ENCODE results near the gene ECHS1.
"Not testable (repeated sequence)": the region's sequence is repeated elsewhere in the genome, so short reads cannot be mapped to it uniquely, and the experiment has no call there.

The ECHS1 gene

GRCh38 chr10:133378251-133379096, 5.3 kb upstream of the ECHS1 start:
- DNase-seq (ENCODE audit: low spot score): peak; percentile 75

DNA sequence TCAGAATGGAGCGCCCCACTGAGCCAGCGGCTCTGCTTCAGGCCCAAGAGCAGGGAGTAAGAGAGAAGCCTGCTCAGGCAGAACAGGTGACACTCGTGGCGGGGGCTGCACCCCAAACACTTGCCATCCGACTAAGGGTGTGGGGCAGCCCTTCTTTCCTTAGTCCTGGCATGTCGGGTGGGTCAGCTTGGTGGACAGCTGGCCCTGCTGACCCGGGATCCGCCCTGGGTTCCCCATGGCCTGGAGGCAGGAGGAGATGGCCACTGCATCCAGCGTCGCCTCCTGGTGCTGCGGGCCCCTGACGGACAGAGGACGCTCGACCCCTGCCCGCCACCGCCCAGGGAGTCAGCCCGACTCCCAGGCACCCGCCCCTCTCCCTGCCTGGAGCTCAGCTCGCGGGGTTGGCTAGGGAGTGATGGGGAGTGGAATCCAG, 4.7 kb upstream of the ECHS1 start:
- DNase-seq (ENCODE audit: low spot score): no peak

GRCh38 chr10:133377025-133377817, 4.1 kb upstream of the ECHS1 start:
- no peak for DNase-seq (ENCODE audit: low spot score)

DNA sequence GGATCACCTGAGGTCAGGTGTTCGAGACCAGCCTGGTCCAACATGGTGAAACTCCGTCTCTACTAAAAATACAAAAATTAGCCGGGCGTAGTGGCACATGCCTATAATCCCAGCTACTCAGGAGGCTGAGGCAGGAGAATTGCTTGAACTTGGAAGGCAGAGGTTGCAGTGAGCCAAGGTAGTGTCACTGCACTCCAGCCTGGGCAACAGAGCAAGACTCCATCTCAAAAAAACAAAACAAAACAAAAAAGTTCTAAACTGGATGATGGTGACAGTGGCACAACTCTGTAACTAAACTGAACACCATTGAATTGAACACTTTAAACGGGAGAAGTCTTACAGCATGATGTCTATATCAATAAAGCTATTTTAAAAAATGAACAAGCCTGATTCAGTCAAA, 3.0 kb upstream of the ECHS1 start:
- not testable (repeated sequence) for DNase-seq (ENCODE audit: low spot score)

DNA sequence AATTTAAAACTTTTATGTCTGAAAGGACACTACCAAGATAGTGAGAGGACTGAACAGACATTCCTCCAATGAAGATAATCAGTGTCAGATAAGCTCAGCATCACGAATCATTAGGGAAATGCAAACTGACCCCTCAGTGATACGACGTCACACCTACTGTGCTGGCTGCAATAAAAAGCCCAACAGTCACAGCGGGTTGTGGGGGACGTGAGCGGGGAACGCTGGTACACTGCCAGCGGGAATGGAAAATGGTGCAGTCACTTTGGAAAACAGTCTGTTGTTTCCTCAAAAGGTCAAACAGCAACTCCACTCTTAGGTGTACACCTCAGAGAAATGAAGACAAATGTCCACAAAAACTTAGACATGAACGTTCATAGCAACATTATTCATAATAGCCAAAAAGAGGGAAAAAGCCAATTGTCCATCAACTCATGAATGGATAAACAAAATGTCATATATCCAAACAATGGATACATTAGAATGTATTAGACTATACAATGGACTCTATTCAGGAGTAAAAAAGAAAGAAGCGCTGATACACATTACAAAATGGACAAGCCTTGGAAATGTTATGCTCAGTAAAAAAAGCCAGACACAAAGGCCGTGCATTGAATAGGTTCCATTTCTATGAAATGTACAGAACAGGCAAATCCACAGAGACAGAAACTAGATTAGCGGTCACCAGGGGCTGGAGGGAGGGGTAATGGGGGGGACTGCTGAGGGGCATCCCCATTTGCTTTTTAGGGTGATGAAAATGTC, 2.4 kb upstream of the ECHS1 start:
- no peak for DNase-seq (ENCODE audit: low spot score)

DNA sequence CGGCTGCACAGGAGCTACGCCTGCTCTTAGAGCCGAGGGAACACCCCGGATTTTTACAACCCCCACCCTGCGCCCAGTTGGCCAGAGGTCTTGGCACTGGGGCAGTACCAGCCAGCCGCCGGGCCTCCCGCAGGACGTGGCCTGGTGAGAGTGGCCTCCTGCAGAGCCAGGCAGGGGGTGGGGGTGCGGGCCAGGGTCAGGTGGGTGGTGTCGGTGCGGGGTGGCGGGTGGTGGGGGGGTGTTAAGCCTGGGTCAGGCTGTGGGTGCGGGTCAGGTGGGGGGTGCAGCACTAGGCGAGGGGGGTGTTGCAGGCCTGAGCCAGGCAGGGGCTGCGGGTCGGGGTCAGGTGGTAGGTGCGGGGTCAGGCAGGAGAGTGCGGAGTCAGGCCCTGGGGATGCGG, 647 bp downstream of the ECHS1 start:
- no peak for DNase-seq (ENCODE audit: low spot score)

DNA sequence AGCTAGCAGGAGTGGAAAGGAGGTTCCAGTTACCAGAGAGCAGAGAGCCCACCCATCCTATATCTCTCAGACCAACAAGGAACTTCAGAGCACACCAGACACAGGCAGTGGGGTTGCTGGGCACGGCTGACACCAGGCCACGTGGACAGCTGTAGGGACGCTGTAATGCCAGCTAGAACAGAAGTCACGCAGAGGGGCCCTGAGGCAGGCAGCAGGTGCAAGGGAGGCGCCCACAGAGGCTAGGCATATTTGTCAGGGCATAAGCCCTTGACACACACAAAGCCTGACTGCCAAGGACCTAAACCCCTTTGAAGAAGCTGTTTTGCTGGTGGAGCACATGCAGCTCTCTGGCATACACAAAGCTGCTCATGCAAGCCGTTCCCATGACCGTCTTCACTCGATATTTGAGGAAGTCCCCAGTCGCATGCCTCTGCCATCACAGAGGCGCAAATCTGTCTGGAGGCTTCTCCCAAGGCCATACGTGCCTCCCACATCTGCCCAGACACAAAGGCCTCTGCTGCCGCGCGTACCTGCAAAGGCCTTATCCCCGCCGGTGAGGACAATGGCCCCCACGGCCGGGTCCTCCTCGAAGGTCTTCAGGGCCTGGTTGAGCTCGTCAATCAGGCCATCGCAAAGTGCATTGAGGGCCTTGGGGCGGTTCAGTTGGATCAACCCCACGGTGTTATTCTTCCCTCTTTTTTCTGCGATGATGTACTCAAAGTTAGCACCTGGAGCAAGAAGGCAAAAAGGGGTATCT, 2.9 kb downstream of the ECHS1 start:
- DNase-seq (ENCODE audit: low spot score): no peak

DNA sequence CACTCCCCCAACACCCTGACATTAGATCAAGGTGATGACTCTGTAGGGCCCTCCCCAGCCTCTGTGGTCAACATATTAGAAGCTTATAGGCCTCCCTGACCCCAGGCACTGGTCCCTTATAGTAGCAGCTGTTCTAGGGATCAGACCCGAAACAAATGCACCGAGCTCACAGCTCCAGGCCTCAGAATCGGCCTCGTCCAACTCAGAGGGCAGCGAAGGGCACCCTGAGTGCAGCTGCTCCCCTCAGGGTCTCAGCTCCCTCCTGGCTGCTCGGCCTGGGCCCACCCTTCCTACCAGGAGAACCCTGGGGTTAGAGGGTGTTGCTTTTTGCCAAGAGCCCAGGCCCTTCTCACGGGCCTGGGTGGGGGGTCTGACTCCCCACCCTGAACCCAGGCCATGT, 5.0 kb downstream of the ECHS1 start:
- no peak for DNase-seq (ENCODE audit: low spot score)

- not testable (repeated sequence) for DNase-seq (ENCODE audit: low spot score)
These were observed 5.7 kb downstream of the ECHS1 start for GRCh38 chr10:133367461-133367860.

GRCh38 chr10:133366751-133367150, 6.4 kb downstream of the ECHS1 start:
- DNase-seq (ENCODE audit: low spot score): no peak

DNA sequence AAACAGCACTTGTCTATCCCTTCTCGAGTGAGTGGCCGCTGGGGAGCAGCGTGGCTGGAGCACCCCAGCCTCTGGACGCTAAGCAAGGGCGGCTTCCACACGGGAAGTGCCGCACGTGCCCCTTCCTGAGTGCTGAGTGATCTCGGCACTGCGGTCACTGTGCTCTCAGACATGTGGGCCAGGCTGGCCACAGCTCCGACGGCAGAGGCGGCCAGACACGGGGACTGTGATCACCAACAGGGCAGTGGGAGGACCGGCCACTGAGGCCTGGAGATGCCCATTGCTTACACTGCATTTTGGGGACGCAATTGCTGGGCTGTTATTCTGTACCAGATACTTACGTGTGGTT, 7.0 kb downstream of the ECHS1 start:
- DNase-seq (ENCODE audit: low spot score): no peak

DNA sequence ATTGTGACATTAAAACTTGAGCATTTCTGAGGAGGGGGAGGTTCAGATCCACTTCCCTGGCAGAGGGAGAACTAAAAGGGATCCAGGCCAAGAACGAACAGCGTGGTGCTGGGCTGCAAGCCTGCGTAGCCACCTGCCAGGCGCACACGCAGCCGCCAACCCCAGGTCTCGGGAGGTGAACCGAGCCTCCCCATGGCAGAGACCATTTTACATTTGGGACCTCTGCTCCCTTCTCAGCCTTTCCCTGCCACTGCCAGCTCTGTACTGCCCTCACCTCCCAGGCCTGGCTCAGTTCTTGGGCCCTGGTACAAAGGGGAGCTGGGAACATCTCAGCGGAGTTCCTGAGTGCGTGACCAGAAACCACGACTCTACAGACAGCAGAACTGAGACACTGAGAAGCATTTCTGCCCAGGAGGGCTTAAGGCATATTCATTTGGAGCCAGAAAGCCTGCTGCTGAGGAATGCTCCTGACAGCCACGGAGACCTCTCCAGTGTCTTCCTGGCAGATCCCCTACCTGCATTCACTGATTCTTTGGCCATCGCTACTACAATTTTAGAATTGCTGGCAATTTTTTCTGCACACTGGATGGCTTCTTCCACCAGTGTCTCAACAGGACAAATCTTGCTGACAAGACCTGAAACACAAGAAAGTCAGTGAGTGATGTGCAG, 7.6 kb downstream of the ECHS1 start:
- no peak for DNase-seq (ENCODE audit: low spot score)

DNA sequence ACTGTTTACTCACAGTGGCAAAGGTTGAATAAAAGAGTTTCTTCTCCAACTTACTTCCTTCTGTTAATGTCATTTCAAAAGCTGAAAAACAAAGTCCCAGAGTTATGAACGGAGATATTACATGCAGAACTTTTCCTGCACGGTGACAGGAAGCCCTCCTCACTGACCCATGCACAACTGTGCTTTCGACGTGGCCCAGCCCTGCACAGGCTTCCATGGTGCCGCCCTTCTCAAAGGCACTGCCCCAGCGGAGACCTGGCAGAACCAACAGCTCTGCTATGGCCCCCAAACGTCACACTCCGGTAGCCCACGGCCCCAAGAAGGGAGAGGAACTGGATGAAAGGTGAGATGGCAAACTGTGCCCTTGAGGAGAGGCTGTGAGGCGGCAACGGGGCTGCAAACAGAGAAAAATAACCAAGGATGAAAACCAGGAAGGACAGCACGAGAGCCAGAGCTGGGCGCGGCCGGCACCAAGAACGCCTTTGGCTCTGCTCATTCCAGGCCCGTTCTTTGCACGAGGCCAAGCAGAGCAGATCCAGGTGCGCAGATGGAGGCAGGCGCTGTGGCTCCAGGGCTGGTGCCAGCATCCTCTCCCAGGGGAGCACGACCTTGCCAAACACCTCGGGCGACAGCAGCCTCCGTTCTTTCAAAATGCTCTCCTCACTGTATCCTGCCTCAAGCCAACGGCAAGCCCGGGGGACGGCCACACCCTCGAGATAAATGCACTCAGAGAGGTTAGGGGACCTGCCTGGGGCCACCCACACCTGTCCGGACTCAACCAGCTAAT, 8.3 kb downstream of the ECHS1 start:
- DNase-seq (ENCODE audit: low spot score): no peak

DNA sequence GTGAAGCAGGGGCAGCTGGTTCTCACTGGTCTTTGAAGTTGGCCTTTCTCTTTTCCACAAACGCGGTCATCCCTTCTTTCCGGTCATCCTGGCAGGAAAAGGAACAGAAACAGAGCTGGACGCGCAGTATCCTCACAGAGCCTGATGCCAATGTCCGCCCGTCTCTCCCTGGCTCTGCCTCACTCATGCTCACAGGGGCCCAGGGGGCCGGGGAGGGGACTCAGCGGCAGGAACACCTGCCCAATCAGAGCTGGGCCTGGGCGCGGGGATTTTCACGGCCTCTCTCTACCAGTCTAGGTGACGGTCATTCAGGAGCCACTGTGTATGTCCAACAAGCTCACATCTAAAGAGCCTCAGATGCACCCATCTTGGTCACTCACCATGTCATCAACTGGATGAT, 10.3 kb downstream of the ECHS1 start:
- DNase-seq (ENCODE audit: low spot score): no peak

DNA sequence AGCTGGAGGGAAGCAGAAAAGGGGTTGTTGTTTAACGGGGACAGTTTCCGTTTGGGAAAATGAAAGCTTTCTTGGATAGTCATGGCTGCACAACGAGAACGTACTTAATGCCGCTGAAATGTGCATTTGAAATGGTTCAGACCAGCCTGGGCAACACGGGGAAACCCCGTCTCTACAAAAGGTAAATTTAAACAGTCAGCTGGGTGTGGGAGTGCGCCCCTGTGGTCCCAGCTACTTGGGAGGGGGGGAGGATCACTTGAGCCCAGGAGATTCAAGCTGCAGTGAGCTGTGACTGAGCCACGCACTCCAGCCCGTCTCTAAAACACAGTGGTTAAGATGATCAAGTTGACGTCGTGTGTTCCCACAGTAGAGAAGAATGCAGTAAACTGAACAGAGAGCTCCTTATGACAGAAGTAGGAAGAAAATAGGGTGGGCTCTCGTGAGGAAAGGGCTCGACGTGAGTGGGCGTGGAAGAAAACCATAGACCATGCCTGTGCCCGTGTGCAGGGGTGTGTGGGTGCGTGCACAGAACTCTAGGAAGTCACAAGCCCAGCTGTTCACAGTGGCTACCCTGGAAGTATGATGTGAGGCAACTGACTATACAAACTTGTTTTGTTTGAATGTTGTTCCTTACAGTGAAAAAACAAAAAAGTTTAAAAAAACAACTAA, 11.2 kb downstream of the ECHS1 start:
- DNase-seq (ENCODE audit: low spot score): no peak

GRCh38 chr10:133361227-133361626, 11.9 kb downstream of the ECHS1 start:
- no peak for DNase-seq (ENCODE audit: low spot score)

DNA sequence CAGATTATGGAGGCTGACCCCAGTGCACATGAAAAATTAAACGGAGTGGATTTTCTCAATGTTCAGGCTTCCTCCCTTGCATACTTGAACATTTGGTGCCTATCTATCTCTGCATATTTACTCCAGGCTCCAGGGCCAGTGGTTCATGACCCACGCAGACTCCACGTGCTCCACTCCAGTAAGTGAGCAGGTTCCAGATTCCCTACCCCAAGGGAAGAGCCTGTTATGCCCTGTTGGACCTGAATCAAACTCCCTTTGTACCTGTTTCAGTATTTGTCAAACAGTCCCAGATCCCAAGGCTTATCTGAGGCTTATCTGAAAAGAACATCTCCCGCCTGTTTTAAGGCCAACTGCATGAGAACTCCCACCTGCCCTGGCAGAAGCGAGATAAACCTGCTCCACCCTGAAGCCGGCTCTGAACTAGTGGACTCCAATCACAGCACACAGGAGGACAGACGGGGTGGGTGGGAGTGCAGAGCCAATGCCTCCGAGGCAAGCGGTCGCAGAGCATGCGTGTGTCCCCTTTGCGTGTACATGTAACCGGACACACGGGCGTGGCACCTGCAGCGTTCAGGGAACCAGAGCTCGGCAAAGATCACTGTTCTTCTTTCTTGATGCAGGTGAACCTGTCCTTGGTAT, 13.1 kb downstream of the ECHS1 start:
- no peak for DNase-seq (ENCODE audit: low spot score)

DNA sequence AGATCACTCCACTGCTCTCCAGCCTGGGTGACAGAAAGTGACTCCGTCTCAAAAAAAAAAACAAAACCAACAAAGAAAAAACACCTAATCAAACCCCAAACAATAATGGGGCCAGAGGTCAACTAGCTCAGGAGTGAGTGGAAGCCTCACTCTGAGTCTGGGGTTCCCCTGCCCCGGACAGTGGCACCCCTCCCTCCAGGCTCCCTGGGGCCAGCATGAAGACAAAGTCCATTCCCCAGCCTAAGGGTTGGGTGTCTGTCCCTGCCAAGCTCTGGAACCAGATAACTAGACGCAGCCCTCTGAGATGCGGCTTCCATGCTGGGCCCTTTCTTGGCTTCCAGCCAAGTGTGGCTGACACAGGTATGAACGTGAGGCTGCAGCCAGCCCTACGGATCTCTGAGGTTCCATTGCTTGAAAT, 13.6 kb downstream of the ECHS1 start:
- DNase-seq (ENCODE audit: low spot score): no peak

- DNase-seq (ENCODE audit: low spot score): no peak
These were observed 14.2 kb downstream of the ECHS1 start for GRCh38 chr10:133358925-133359310.
